Omental fat pad (tissue), 4 donors: ENCODE results near the gene SHC4. TPM values are rescaled to one million over a fixed set of nuclear protein-coding genes. Genes with fewer than 3 reads are reported as not detected.

Experiments
- ATAC-seq: fragments of 150-250 bp; one replicate; pipeline ENCODE4 v1.9.1; 2016; ENCODE audit warnings: mild to moderate bottlenecking, moderate library complexity; ENCODE audit not compliant: low FRiP score
- DNase-seq: peaks from one replicate; pipeline ENCODE4 v3.0.0-alpha.2; 2019; ENCODE audit warnings: low spot score
- total RNA-seq, 4 donors: library from RNA; depleted of rRNA; stranded (reverse); fragments of >200 nt; gene quantifications; one replicate each; pipeline ENCODE4 v1.1.0, GENCODE V29; 2016
- TF ChIP-seq, protein P1 (sequence below), 3 donors: fragments of 450-650 bp; IDR thresholded peaks; one replicate each; pipeline ENCODE4 v1.5.1; 2016 to 2017; ENCODE audit warnings: antibody characterized with exemption in 3 of 3, mild to moderate bottlenecking in 3 of 3, moderate library complexity in 2 of 3

The SHC4 gene, protein sequence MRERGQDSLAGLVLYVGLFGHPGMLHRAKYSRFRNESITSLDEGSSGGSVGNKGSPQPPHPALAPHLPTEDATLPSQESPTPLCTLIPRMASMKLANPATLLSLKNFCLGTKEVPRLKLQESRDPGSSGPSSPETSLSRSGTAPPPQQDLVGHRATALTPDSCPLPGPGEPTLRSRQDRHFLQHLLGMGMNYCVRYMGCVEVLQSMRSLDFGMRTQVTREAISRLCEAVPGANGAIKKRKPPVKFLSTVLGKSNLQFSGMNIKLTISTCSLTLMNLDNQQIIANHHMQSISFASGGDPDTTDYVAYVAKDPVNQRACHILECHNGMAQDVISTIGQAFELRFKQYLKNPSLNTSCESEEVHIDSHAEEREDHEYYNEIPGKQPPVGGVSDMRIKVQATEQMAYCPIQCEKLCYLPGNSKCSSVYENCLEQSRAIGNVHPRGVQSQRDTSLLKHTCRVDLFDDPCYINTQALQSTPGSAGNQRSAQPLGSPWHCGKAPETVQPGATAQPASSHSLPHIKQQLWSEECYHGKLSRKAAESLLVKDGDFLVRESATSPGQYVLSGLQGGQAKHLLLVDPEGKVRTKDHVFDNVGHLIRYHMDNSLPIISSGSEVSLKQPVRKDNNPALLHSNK
- 1 to 10 TPM in 2 of 4 donors, under 1 TPM in 1, not detected in 1; 0.48 to 2.2 (median 1.2) TPM for total RNA-seq

DNA sequence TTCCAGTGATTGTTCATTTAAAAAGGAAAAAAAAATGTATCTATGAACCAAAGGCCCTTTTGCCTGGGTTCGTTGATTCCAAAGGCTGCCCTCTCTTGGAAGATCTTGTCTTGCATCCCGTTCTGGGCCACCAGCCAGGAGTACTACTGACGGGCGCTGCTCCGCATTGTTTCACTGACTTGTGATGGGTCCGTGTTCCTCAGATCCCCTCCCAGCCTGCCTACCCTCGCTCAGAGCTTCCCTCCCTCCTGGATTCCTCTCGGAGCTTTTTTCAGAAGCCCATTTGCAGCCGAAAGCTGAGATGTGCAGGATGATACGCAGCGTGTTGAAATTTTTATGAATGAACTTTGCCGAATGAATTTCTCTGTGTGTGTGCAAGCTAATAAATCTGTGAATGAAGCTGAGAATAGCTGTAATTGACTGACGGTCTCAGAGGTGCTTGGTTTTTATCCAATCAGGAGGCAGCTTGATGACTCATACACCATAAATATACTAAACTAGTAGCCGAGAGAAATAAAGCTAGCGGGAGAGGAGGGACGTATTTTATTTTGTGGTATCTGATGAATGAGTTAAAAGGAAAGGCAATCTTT, at the start of gene SHC4:
SHC4 (minus strand) TSS at position 396 of the 590 bp plus-strand sequence. CDS start 904 bp downstream, outside the sequence.
- ATAC-seq (peak; percentile 72), DNase-seq (no peak)
- TF ChIP-seq, protein P1, sequence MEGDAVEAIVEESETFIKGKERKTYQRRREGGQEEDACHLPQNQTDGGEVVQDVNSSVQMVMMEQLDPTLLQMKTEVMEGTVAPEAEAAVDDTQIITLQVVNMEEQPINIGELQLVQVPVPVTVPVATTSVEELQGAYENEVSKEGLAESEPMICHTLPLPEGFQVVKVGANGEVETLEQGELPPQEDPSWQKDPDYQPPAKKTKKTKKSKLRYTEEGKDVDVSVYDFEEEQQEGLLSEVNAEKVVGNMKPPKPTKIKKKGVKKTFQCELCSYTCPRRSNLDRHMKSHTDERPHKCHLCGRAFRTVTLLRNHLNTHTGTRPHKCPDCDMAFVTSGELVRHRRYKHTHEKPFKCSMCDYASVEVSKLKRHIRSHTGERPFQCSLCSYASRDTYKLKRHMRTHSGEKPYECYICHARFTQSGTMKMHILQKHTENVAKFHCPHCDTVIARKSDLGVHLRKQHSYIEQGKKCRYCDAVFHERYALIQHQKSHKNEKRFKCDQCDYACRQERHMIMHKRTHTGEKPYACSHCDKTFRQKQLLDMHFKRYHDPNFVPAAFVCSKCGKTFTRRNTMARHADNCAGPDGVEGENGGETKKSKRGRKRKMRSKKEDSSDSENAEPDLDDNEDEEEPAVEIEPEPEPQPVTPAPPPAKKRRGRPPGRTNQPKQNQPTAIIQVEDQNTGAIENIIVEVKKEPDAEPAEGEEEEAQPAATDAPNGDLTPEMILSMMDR (IDR thresholded peaks at IDR 0.05): no peak

DNA sequence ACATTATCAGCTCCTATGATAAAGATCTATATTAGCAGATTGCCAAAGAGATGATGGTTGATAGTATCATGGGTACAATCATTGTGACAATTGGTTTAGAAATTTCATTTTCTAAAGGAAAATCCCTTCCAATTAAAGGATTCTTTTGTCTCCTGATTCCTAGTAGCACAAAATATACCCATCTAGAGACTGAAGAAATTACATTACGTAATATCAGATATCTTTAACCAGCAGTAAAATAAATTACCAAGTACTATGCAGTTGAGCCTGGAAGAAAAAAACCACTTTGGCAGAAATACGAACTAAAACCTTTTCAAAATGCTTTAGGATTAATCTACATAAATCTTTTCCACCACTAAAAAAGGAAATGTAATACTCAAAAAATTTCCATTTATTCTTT, 35.6 kb upstream of the SHC4 start:
- DNase-seq (no peak), ATAC-seq (no peak)
- TF ChIP-seq, protein P1 (IDR thresholded peaks at IDR 0.05): no peak

DNA sequence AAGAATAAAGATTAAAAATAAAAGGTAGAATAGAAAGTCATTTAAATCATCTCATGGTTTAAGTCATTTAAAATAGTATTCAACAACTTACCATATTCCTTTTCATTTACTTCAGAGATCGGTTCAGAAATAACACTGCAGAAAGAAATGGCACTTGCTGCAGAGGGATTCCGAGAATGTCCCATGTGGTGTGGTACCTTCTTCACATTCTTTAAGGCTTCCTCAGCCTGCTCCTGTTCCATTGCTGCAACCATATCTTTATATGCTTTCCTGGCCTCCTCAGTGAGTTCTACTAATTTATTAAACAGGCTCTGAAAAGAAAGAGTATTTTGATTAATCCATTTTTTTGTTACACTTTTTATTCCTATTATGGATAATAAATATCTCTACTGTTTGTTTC, 32.6 kb upstream of the SHC4 start:
- TF ChIP-seq, protein P1 (IDR thresholded peaks at IDR 0.05): no peak
- DNase-seq: no peak
- ATAC-seq: no peak

DNA sequence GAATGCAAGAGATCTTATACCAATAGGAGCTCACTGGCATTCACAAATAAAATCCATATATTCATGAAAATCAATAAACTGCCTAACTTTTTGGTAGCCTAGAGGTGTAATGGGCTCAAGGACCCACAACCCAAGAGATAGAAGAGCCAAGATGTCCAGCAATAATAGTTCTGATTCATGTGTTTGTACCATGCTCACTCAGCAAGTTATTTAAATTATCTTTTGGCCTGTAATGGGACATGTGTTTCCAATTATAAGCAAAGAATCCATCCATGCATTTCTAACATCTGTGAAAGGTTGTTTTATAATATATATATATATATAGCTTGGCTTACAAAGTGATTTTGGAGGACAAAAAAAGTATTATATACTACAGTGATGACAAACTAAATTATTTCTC, 29.7 kb upstream of the SHC4 start:
- DNase-seq: no peak
- ATAC-seq: no peak
- TF ChIP-seq, protein P1 (IDR thresholded peaks at IDR 0.05): no peak

DNA sequence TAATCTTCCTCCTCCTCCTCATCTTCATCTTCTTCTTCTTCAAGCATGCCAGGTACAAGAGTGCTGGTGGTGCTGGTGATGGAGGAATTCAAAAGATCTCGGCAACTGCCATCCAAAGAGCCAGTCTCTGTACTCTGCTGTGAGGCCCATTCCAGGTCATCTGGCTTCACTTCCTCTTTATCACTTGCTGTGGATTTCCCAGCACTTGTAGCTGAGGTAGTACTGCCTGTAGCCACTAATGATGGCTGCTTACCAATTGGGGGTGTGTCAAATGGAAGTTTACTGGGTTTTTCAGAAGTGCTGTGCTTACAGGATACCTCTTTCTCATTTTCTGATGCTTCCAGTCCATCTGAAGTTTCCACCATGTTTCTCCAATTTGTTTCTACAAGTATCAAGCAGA, 28.8 kb upstream of the SHC4 start:
- ATAC-seq (no peak), DNase-seq (no peak)
- TF ChIP-seq, protein P1 (IDR thresholded peaks at IDR 0.05): no peak

DNA sequence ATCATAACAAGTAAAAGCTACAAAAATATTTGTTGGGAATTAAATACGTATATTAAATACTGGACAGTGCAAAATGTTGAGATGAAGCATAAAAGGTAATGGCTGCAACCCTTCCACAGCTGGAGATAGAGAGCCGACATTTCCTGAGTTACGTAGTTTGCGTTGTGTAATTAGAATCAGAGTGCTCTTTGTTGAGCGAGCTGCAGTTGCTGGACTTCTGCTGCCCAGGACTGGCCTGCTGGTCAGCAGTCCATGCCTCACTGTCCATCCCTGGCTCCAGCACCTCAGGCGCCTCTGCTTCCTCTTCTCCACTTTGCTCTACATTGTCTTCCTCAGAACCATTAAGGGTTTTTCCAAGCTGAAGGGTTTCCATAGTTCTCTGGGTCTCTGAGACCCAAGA, 28.4 kb upstream of the SHC4 start:
- DNase-seq (no peak), ATAC-seq (no peak)
- TF ChIP-seq, protein P1 (IDR thresholded peaks at IDR 0.05): no peak
